ENCODE measurements around the gene CCT5.
A peak's percentile ranks its signal among the peaks of the same experiment; 100 is the strongest.

The CCT5 gene

GRCh38 chr5:10249948-10250805, at the start of gene CCT5:
Gene CCT5, plus strand, starts transcription at chr5:10250280. Its CDS starts 61 bp downstream, at chr5:10250341.
- DNase-seq = peak; percentile 83 to 88

- DNase-seq = no peak
These were observed 48.7 kb upstream of the CCT5 start for GRCh38 chr5:10201223-10201868.

- no peak for DNase-seq
These were observed 47.8 kb upstream of the CCT5 start for GRCh38 chr5:10202089-10202910.

GRCh38 chr5:10209004-10209403, 41.1 kb upstream of the CCT5 start:
- DNase-seq = no peak

- DNase-seq = no peak
These were observed 36.8 kb upstream of the CCT5 start for GRCh38 chr5:10213316-10213715.

- no peak for DNase-seq
These were observed 36.0 kb upstream of the CCT5 start for GRCh38 chr5:10214041-10214440.

GRCh38 chr5:10215366-10215765, 34.7 kb upstream of the CCT5 start:
- DNase-seq = no peak

GRCh38 chr5:10216107-10216506, 34.0 kb upstream of the CCT5 start:
- no peak for DNase-seq

GRCh38 chr5:10218658-10219057, 31.4 kb upstream of the CCT5 start:
- no peak for DNase-seq

- DNase-seq = no peak
These were observed 31.0 kb upstream of the CCT5 start for GRCh38 chr5:10219068-10219467.

GRCh38 chr5:10220248-10220647, 29.8 kb upstream of the CCT5 start:
- no peak for DNase-seq

- no peak for DNase-seq
These were observed 27.8 kb upstream of the CCT5 start for GRCh38 chr5:10222326-10222725.

GRCh38 chr5:10227379-10227778, 22.7 kb upstream of the CCT5 start:
- DNase-seq = no peak

- DNase-seq = no peak
These were observed 21.8 kb upstream of the CCT5 start for GRCh38 chr5:10228288-10228687.

GRCh38 chr5:10229306-10230048, 20.6 kb upstream of the CCT5 start:
- no peak for DNase-seq

GRCh38 chr5:10232386-10232785, 17.7 kb upstream of the CCT5 start:
- no peak for DNase-seq

GRCh38 chr5:10233011-10233410, 17.1 kb upstream of the CCT5 start:
- DNase-seq = no peak

GRCh38 chr5:10233505-10233904, 16.6 kb upstream of the CCT5 start:
- DNase-seq = no peak

GRCh38 chr5:10235350-10235749, 14.7 kb upstream of the CCT5 start:
- no peak for DNase-seq

GRCh38 chr5:10243660-10244240, 6.3 kb upstream of the CCT5 start:
- no peak for DNase-seq

- no peak for DNase-seq
These were observed 5.6 kb upstream of the CCT5 start for GRCh38 chr5:10244342-10244944.

- DNase-seq = no peak
These were observed 3.3 kb upstream of the CCT5 start for GRCh38 chr5:10246761-10247160.

Measured in stimulated activated CD4-positive, alpha-beta T cell treated with anti-CD3 and anti-CD28 coated beads, Interleukin-2, amount 100 ng/mL, for 24 hours (primary cell).